Activated T-cell treated with anti-CD3 and anti-CD28 coated beads, Interleukin-2, amount 50 U/mL, for 48 hours (primary cell): ENCODE results near the gene COL18A1.

ENCODE experiments used
- DNase-seq, 2 experiments: peaks; one replicate each; pipeline ENCODE4 v3.0.0-alpha.2; 2020

The COL18A1 gene

DNA sequence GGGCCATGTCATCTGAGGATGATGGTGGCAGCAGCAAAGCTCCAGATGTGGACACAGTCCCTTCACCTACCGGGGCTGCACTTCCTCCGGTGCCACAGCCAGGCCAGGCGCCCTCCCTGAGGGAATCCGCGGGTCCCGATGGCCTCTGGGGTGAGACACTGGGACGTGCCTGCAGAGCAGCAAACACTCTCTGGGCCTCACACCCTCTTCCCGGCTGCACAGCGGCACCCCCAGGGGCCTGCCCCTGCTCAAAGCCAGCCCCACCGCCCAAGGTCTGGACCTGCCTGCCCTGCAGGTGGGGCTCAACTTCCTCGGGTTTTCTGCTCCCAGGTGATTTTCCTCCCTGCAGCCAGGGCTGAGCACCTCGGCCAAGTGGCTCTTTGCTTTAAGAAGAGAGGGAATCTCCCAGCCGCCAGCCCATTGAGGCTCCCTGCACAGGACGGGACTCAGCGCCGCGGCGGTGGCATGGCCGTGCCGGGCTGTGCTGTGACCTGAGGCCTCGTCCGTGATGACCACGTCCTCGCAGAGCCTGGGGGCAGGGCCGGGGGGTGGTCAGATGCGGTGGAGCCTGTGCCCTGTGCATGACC lies 21.3 kb upstream of the COL18A1 start:
- no peak for DNase-seq

- no peak for DNase-seq
Observed at GRCh38 chr21:45384656-45385548, 20.1 kb upstream of the COL18A1 start.

DNA sequence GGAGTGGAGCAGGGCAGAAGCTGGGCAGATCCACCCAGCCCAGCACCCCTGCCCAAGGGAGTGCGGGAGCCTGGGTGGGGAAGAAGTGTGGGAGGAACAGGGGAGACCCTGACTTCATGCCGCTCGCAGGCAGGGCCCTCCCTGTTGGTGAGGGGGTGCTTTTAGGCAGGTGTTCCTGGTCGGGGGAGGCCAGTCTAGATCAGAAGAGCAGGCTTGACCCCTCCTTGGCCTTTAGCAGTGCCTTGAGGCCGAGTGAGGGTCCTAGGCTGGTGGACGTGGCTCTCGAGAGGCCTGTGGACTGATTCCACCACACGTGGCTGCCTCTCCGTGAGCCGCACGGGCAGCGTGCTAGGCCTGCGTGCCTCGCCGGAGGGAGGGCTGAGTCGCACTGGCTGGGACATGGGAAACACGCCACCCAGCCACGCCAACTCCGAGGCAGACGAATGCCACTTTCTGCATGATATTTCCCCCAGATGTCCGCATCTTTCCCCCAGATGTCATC lies 19.4 kb upstream of the COL18A1 start:
- no peak for DNase-seq

DNA sequence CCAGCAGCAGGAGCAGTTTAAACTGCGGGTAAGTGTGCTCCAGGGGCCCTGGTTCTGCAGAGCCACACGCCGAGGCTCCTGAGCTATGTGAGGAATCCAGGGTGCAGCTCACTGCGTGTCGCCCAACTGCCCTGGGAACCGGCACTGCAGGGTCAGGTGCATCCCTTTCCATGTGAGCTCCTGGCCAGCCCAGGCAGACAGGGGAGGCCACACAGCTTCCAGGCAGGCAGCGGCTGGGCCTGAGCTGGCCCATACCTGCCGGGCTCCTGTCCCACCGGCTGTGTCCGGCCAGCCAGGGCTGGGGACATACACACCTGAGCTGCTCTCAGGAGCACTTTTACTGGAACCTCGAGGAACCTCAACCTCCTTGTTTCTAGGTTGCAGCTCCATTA lies 18.6 kb upstream of the COL18A1 start:
- no peak for DNase-seq

- no peak for DNase-seq
Observed at GRCh38 chr21:45386728-45387371, 18.1 kb upstream of the COL18A1 start.

DNA sequence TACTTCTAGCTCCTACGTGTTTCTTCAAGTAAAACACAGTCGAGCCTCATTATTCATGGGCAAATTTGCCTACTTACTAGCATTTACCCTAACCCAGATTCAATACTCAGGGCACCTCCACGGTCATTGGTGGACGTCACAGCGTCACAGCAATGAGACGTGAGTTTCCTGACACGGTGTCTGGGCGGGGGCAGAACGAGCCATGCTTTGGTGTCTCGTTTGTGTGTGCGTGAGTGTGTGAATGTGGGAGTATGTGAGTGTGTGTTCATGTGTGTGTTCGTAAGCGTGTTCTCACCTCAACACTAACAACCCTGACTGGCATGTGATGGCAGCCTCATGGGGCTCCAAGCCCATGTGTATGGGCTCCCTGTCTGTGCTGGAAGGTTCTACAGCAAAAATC lies 17.5 kb upstream of the COL18A1 start:
- no peak for DNase-seq

DNA sequence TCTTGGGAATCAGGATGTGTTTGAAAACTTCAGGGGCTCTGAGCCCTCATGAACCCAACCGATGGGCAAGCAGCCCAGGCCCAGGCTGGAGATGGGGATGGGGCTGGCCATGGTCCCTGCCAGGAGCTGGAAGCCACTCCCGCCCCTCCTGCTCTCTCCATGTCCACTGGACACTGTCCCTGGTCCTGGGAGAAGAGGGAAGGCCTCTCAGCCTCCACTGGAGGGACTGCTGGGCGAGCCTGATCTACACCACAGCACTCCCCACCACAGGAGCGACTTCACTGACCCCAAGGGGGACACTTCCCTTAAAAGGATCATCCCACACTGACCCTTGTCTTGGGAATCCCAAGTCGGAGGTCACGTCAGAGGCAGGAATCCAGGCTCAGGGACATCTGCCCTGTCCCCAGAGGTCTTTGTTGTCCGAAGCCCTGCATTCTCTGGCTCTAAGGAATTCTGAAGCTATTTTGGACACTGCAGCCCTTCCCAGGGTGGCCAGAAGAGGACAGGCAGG lies 16.9 kb upstream of the COL18A1 start:
- no peak for DNase-seq

DNA sequence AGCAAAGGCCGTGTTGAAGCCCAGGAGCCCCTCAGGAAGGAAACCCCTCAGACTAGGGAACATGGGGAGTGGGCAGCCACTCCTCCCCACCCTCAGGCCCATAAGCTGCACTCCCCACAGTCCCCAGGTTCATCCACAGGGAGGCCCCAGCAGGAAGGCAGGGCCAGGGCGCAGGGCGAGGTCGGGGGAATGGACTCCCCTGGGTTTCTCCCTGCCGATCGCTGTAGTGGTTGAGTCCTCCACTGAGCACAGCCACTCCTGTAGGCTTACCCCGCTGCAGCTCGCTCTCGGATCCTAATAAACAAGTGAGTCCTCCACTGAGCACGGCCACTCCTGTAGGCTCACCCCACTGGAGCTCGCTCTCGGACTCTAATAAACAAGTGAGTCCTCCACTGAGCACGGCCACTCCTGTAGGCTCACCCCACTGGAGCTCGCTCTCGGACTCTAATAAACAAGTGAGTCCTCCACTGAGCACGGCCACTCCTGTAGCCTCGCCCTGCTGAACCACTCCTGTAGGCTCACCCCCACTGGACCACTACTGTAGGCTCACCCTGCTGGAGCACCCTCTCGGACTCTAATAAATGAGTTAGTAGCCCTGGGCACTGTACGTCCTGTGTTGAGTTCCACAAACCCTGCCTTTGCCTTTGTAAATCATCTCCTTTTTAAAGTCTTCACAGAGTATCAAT lies 16.2 kb upstream of the COL18A1 start:
- no peak for DNase-seq

DNA sequence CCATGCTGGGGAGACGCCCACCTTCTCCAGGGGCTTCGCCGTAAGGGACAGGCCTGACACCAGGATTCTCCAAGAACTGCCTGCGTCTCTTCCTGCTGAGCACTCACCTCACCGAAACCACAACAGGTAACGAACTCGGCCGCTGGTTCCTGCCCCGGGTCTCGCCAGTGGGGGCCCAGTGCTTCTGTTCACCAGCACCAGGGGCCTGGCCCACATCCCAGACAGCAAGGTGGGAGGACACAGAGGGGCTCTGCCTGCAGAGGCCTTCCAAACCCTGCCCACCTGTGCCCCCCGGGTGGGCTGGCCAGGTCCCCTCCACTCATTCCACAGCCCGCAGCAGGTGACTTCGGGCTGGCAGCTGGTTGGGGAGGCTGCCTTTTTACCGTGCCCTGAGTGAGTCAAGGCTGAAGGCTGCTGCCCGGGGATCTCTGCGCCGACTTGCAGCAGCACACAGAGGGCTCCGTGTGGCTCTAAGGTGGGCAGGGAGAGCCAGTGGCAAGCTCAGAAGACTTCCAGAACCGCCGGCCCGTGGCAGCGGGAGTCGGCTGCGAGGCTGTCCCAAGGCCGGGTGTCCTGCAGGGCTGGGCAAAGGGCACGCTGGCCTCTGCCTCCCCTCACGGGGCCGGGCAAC lies 14.7 kb upstream of the COL18A1 start:
- no peak for DNase-seq

DNA sequence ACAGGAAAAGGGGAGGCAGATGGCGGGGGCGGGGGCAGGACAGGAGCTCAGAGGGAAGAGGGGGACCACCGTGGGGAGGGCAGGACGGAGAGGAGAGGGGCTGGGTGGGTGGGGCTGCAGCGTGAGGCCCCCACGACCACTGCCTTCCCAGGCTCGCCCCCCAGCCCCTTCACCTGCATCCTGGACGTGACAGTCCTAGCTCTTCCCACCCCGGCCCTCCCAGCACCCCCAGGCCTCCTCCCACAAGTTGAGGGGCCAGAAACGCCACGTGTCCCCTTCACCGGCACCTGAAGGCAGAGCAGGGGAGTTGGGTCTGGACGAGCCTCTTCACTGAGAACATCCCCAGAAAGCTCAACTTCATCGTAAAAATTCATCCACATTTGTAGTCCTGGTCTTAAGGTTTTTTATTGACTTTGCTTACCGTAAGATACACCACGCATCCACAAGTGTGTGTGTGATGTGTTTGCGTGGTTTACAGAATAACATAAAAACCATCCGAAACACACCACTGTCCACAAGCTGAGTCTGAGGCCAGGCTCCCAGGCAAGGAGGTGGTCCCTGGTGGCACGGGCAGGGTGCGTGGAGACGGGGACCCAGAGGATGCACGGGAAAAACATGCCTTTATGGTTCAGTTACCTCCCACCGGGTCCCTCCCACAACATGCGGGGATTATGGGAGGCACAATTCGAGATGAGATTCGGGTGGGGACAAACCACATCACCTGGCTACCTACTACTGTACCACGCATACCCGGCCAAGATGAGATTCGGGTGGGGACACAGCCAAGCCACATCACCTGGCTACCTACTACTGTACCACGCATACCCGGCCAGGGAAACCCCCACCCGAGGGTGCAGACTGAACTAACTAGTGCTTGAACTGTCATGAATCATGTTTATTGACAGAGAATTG lies 13.9 kb upstream of the COL18A1 start:
- no peak for DNase-seq

DNA sequence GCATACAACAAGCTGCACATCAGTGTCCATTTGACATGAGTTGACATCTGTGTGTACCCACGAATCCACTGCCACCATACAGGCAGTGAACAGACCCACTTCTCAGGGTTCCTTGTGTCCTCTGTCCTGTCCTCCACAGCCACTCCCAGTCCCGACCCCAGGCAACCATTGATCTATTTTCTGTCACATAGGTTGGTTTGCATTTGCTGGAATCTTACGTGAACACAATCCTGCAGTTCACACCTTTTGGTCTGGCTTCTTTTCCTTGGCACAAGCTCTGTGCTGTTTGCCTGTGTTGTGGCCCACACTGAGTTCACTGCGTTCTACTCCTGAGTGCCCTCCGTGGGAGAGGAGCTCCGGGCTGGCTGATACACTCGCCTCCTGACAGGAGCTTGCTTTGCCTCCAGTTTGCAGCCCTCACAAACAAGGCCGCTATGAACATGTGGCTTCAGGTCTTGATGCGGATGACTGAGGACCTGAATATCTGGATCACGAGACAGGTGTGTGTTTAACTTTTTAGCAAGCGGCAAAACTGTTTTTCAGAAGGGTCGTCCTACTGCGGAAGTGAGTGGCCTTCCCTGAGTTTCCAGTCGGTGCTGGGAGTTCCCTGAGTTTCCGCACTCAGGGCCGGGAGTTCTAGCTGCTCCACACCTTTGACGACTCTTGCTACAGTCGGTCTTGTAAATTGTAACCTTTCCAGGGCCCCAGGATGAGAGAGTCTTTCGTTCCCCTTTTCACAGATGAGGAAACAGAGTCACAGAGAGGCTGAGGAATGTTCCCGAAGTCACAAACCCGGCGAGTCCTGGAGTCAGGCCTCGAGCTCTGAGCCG lies 13.0 kb upstream of the COL18A1 start:
- no peak for DNase-seq

- DNase-seq = no peak
Observed at GRCh38 chr21:45392573-45392971, 12.4 kb upstream of the COL18A1 start.

- no peak for DNase-seq
Observed at GRCh38 chr21:45393021-45393420, 11.9 kb upstream of the COL18A1 start.

DNA sequence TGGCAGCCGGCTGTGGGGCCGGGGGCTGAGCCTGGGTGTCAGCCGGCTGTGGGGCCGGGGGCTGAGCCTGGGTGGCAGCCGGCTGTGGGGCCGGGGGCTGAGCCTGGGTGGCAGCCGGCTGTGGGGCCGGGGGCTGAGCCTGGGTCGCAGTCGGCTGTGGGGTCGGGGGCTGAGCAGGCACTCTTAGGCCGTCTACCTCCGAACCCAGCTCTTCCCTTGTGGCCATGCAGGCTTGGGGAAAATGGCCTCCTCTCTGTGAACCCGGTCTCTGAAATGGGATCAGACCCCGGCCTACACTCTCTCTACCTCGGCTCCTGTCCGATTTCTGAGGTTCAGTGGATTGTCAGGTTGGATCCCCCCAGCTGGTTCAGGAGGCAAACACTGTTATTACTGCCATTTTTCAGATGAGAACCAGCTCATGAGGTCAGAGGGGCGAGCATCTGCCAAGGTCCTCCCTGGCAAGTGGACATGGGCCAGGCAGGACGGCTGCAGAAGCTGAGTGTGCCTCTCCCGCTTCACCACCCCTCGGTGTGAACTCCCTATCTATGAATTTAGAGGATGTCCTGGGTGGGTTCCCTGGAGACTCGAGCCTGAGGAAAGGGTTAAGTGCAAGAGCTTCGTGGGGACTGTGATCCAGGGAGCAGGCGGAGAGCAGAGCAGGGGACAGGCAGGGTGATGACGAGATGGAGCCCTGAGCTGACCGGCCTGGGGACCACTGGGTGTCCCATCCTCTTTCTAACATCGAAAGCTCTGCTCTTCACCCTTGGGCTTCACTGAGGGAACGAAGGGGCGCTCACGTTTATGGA lies 10.9 kb upstream of the COL18A1 start:
- DNase-seq = no peak

GRCh38 chr21:45396620-45396995 lies 8.4 kb upstream of the COL18A1 start:
- DNase-seq = no peak

- no peak for DNase-seq
Observed at GRCh38 chr21:45397381-45397780, 7.6 kb upstream of the COL18A1 start.

DNA sequence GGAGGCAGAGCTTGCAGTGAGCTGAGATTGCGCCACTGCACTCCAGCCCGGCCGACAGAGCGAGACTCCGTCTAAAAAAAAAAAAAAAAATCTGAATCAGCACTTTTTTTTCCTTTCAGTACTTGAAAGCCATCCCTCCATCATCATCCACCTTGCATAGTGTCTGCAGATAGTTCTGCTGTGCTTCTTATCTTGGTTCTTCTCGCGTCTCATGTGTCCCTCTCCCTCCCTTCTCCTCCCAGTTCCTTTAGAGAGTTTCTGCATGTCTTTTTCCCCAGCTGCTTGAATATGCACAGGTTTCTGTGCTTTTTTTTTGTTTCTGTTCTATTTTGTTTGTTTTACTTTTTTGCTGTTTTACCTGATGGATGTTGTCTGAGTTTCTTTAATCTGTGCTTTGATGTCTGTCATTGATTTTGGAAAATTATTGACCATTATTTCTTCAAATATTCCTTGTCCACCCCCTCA lies 3.9 kb upstream of the COL18A1 start:
- DNase-seq = no peak

DNA sequence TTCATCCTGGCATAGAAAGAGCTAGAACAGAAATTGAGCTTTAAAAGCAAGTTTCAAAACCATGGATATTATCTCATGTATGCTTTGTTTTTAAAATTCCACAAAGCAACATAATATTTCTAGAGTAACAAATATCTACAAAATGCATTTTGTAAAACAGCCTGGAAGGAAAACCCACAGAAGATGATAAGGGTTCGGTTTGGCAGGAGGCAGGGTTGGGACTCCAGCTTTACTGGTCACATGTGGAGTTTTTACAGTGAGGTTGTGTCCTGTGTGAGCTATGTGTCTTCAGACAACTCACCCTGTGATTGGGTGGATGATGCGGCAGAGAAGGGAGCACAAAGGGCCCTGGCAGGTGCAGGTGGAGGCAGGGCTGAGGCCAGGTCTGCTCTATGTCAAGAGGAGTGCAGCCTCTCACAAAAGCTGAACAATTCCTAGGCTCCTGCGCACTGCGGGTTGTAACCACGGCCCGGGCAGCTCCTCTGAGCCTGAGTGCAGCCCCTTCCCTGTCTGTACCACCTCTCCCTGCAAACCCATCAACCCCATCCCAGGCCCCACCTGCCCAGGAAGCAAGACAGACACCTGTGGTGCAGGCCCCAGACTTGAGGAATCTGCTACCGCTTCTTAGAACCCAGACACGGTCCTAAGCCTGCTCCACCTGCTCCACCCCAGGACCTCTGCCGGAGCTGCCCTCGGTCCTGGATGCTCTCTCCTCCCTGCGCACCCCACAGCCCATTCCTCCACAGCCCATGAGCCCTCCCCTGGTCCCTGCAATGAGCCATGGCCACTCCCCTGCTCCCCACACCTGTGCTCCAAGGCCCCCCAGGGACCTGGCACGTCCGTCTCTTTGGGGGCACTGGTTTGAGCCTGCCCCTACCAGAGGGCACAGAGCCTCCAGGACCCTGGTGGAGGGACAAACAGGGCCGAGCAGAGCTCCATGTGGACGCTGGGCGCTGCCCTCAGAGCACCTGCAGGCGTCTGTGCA lies 2.8 kb upstream of the COL18A1 start:
- DNase-seq = no peak
